ENCODE results near the gene CTNNBIP1. TPM values are rescaled to one million over a fixed set of nuclear protein-coding genes. Genes with fewer than 3 reads are reported as not detected.

CTNNBIP1 gene
- total and polyA plus RNA-seq, 2 donors from 2014 or later = 21.9 to 26.4 TPM

DNA sequence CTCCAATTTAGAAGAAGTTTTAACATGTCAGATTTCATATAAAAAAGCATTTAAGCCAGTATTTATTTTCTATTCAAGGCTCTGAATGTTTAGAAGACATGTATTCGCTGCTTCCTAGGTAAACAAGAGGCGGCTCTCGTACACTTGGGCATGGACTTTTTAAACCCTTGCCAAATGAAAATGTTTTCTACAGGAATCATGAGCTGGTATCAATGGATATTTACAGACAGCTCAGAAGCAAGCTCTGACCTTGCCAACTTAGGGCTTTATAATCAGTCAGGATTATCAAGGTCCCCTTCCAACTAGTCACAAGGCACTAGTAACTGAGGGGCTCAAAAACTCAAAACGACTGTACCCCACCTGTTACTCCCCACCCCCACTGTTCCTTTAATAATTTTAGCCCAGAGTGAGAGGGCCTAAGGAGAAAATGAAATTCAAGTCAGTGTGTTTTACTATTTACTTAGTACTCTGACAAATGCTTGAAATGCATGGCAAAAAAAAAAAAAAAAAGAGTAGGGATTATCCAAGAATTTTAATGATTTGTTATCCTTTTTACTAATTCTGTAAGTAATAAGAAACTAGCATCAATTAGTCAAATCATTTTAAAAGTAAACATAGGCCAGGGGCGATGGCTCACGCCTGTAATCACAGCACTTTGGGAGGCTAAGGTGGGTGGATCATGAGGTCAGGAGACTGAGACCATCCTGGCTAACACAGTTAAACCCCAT is 98.7 kb downstream of the CTNNBIP1 start:
- DNase-seq (peak in 1 of 5 donors; percentile 5), FAIRE-seq (no peak)
- no peak overlapping the region for H3K9ac ChIP-seq (ENCODE audit: low read length in 3 of 3)
- H3K27ac ChIP-seq (ENCODE audit: low read depth in 2 of 2, low read length in 2 of 2) = no peak overlapping the region
- H3K4me1 ChIP-seq (ENCODE audit: control insufficient read depth in 2 of 3, insufficient read depth in 2 of 3, low read depth in 1 of 3, low read length in 3 of 3) = peaks cover 0 to 20% (median 19%) of the 10 kb centered on the region in 3 donors
- no peaks in the 10 kb centered on the region for H3K36me3 ChIP-seq (ENCODE audit: control insufficient read depth in 2 of 3, insufficient read depth in 3 of 3, low read length in 3 of 3)
- intact Hi-C loops (cut with DNase I) = no loop called here
- H3K4me3 ChIP-seq (ENCODE audit: low read length in 3 of 3) = no peak overlapping the region
- TF ChIP-seq, protein P1, sequence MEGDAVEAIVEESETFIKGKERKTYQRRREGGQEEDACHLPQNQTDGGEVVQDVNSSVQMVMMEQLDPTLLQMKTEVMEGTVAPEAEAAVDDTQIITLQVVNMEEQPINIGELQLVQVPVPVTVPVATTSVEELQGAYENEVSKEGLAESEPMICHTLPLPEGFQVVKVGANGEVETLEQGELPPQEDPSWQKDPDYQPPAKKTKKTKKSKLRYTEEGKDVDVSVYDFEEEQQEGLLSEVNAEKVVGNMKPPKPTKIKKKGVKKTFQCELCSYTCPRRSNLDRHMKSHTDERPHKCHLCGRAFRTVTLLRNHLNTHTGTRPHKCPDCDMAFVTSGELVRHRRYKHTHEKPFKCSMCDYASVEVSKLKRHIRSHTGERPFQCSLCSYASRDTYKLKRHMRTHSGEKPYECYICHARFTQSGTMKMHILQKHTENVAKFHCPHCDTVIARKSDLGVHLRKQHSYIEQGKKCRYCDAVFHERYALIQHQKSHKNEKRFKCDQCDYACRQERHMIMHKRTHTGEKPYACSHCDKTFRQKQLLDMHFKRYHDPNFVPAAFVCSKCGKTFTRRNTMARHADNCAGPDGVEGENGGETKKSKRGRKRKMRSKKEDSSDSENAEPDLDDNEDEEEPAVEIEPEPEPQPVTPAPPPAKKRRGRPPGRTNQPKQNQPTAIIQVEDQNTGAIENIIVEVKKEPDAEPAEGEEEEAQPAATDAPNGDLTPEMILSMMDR (IDR thresholded peaks at IDR 0.05; ENCODE audit: borderline replicate concordance, extremely low read depth, insufficient read depth) = no peak
- H3K9me3 ChIP-seq (ENCODE audit: control insufficient read depth in 2 of 3, insufficient read depth in 1 of 3, low read length in 3 of 3) = no peaks in the 10 kb centered on the region
- H3K27me3 ChIP-seq (ENCODE audit: control insufficient read depth, insufficient read depth, low read length) = no peaks in the 10 kb centered on the region

DNA sequence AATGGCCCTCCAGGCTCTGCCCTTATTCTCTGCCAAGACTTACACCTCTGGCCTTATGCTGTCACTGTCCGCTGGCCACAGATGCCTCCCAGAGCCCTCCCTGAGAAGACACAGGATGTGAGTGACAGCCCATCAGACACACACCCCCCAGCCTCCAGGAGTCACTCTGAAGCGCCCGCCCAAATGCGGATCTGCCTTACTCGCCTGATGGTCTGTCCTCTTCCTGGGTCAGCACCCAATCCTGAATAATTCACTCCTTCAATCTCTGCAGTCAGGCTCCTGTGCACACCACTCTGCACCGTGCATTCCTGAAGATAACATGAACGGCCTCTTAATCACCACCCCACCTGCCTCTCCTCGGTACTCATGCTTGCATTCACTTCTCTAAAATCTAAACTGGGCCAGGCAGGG is 101.0 kb downstream of the CTNNBIP1 start:
- DNase-seq = peak in 4 of 5 donors; percentile 37 to 66 (median 56)
- TF ChIP-seq, protein P1 (IDR thresholded peaks at IDR 0.05; ENCODE audit: borderline replicate concordance, extremely low read depth, insufficient read depth) = no peak

DNA sequence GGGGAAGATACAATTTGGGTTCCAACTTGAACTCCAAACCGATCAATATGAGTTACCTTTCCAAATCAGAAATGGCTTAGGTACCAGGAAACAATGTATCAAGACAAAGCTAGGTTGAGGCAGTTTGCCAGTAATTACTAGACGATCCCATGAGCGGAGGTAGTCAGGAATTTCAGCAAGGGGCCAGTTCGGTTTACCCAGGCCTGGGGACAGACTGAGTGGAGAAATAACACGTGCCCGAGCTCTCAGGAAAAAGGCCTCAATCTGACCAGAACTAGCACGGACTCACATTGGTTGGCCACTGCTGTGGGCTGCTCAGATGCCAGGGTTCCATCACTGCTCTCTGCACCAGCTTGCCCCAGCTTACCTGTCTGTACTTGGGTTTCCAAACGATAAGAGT is 101.6 kb downstream of the CTNNBIP1 start:
- Histone ChIP-seq H3K9ac (ENCODE audit: low read length in 3 of 3) (no peak overlapping the region), H3K27me3 (ENCODE audit: control insufficient read depth, insufficient read depth, low read length) (no peaks in the 10 kb centered on the region), H3K36me3 (ENCODE audit: control insufficient read depth in 2 of 3, insufficient read depth in 3 of 3, low read length in 3 of 3) (no peaks in the 10 kb centered on the region), H3K27ac (ENCODE audit: low read depth in 2 of 2, low read length in 2 of 2) (peak overlapping the region; percentile 28 to 48), H3K4me3 (ENCODE audit: low read length in 3 of 3) (no peak overlapping the region), H3K9me3 (ENCODE audit: control insufficient read depth in 2 of 3, insufficient read depth in 1 of 3, low read length in 3 of 3) (no peaks in the 10 kb centered on the region), H3K4me1 (ENCODE audit: control insufficient read depth in 2 of 3, insufficient read depth in 2 of 3, low read depth in 1 of 3, low read length in 3 of 3) (peaks cover 0 to 22% (median 19%) of the 10 kb centered on the region in 3 donors)
- no peak for FAIRE-seq
- DNase-seq = peak in 1 of 5 donors; percentile 27
- TF ChIP-seq, protein P1 (IDR thresholded peaks at IDR 0.05; ENCODE audit: borderline replicate concordance, extremely low read depth, insufficient read depth) = no peak
- intact Hi-C loops (cut with DNase I) = no loop called here

More for the DNA sequence above, 101.0 kb downstream of the CTNNBIP1 start:
- intact Hi-C loops (cut with DNase I) = no loop called here
- no peak overlapping the region for H3K9ac ChIP-seq (ENCODE audit: low read length in 3 of 3)
- no peak overlapping the region for H3K4me3 ChIP-seq (ENCODE audit: low read length in 3 of 3)
- no peaks in the 10 kb centered on the region for H3K27me3 ChIP-seq (ENCODE audit: control insufficient read depth, insufficient read depth, low read length)
- no peak for FAIRE-seq
- H3K4me1 ChIP-seq (ENCODE audit: control insufficient read depth in 2 of 3, insufficient read depth in 2 of 3, low read depth in 1 of 3, low read length in 3 of 3) = peaks cover 0 to 22% (median 19%) of the 10 kb centered on the region in 3 donors
- no peaks in the 10 kb centered on the region for H3K9me3 ChIP-seq (ENCODE audit: control insufficient read depth in 2 of 3, insufficient read depth in 1 of 3, low read length in 3 of 3)
- peak overlapping the region; percentile 28 to 48 for H3K27ac ChIP-seq (ENCODE audit: low read depth in 2 of 2, low read length in 2 of 2)
- no peaks in the 10 kb centered on the region for H3K36me3 ChIP-seq (ENCODE audit: control insufficient read depth in 2 of 3, insufficient read depth in 3 of 3, low read length in 3 of 3)
